Measurements from ENCODE around the gene TMC7. TPM values are rescaled to one million over a fixed set of nuclear protein-coding genes. Genes with fewer than 3 reads are reported as not detected.
"Not testable (repeated sequence)": the region's sequence is repeated elsewhere in the genome, so short reads cannot be mapped to it uniquely, and the experiment has no call there.

The TMC7 gene
- 4.1 and 5.6 TPM in 2 replicates for total RNA-seq (2014; rRNA removed; shearing (Covaris generic))
- 2.3 and 2.6 TPM in 2 replicates for polyA plus RNA-seq (2014; cell fraction: nucleus; rRNA removed)

GRCh38 chr16:18983565-18984434, at the start of gene TMC7:
TMC7 (plus strand) TSS chr16:18983934; CDS start chr16:18984064, 130 bp downstream.
- peak; percentile 90 for DNase-seq (ENCODE audit: extremely low read depth, low read depth)

- DNase-seq (ENCODE audit: extremely low read depth, low read depth), result no peak
Measured at GRCh38 chr16:18936727-18937340, 46.9 kb upstream of the TMC7 start.

GRCh38 chr16:18937390-18937789, 46.3 kb upstream of the TMC7 start:
- no peak for DNase-seq (ENCODE audit: extremely low read depth, low read depth)

GRCh38 chr16:18938986-18939385, 44.7 kb upstream of the TMC7 start:
- DNase-seq (ENCODE audit: extremely low read depth, low read depth), result no peak

- DNase-seq (ENCODE audit: extremely low read depth, low read depth), result no peak
Measured at GRCh38 chr16:18941471-18941870, 42.3 kb upstream of the TMC7 start.

GRCh38 chr16:18942061-18942460, 41.7 kb upstream of the TMC7 start:
- DNase-seq (ENCODE audit: extremely low read depth, low read depth), result no peak

- no peak for DNase-seq (ENCODE audit: extremely low read depth, low read depth)
Measured at GRCh38 chr16:18943414-18943813, 40.3 kb upstream of the TMC7 start.

GRCh38 chr16:18945233-18945632, 38.5 kb upstream of the TMC7 start:
- DNase-seq (ENCODE audit: extremely low read depth, low read depth), result no peak

- DNase-seq (ENCODE audit: extremely low read depth, low read depth), result no peak
Measured at GRCh38 chr16:18948372-18949020, 35.2 kb upstream of the TMC7 start.

GRCh38 chr16:18950469-18951185, 33.1 kb upstream of the TMC7 start:
- DNase-seq (ENCODE audit: extremely low read depth, low read depth), result no peak

GRCh38 chr16:18953547-18953946, 30.2 kb upstream of the TMC7 start:
- DNase-seq (ENCODE audit: extremely low read depth, low read depth), result no peak

- DNase-seq (ENCODE audit: extremely low read depth, low read depth), result peak; percentile 27
Measured at GRCh38 chr16:18955874-18956580, 27.7 kb upstream of the TMC7 start.

GRCh38 chr16:18956658-18957241, 27.0 kb upstream of the TMC7 start:
- DNase-seq (ENCODE audit: extremely low read depth, low read depth), result not testable (repeated sequence)

- DNase-seq (ENCODE audit: extremely low read depth, low read depth), result no peak
Measured at GRCh38 chr16:18958621-18959029, 25.1 kb upstream of the TMC7 start.

GRCh38 chr16:18959031-18959505, 24.7 kb upstream of the TMC7 start:
- no peak for DNase-seq (ENCODE audit: extremely low read depth, low read depth)

GRCh38 chr16:18965555-18965954, 18.2 kb upstream of the TMC7 start:
- DNase-seq (ENCODE audit: extremely low read depth, low read depth), result no peak

- no peak for DNase-seq (ENCODE audit: extremely low read depth, low read depth)
Measured at GRCh38 chr16:18966791-18967190, 16.9 kb upstream of the TMC7 start.

GRCh38 chr16:18969050-18969854, 14.5 kb upstream of the TMC7 start:
- DNase-seq (ENCODE audit: extremely low read depth, low read depth), result peak; percentile 78

GRCh38 chr16:18969855-18970240, 13.9 kb upstream of the TMC7 start:
- no peak for DNase-seq (ENCODE audit: extremely low read depth, low read depth)
